ENCODE results near the gene RASL12.
A peak's percentile ranks its signal among the peaks of the same experiment; 100 is the strongest.

The RASL12 gene

DNA sequence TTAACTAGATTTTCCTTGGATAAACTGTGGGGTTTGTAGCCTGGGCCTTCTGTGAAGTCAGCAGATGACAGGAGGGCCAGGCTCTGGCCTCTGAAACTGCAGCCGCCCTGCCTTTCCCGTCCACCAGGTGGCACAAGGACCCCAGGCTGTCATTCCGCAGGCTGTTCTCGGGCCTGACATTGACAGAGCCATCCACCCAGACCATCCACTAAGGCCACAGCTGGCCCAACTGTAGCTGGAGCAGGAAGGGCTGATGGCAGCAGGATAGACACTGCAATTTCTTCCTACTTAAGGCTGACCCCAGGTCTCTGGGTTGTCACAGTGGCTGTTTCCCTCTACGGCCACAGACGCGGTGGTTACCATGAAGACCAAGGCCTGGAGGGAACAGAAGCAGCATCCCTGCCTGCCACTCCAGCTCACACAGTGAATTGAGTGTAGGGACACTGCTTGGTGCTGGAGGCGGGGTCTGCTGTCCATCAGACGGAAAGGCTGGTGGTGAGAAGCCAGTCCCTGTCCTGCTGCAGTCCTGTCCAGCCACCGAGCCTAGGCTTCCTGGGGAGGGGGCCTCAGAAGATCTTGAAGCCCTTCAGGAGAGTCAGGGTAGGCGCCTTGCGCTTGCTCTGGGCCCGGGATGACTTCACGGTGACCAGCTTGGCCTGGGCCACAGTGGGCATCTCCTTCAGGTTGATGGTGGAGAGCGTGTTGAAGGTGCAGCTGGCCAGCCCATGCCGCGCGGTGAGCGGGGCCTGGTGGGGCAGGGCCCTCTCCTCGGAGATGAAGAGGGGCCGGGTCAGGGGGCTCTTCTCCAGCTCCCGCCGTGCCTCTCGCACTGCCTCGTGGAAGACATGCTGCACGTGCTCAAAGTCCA, 13.2 kb downstream of the RASL12 start:
- peak; percentile 52 for DNase-seq

DNA sequence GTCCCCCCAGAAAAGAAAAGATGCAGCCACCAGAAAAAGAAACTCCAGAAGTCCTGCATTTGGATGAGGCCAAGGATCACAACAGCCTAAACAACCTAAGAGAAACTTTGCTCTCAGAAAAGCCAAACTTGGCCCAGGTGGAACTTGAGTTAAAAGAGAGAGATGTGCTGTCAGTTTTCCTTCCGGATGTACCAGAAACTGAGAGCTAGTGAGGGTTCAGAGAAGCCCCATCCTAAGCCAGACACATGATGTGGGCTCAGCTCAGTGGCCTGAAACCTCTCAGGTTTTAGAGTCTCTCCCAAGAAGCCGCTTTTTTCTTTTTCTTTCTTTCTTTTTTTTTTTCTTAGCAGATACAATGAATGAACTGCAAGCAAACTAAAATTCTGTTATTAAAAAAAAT, 14.8 kb downstream of the RASL12 start:
- no peak for DNase-seq

DNA sequence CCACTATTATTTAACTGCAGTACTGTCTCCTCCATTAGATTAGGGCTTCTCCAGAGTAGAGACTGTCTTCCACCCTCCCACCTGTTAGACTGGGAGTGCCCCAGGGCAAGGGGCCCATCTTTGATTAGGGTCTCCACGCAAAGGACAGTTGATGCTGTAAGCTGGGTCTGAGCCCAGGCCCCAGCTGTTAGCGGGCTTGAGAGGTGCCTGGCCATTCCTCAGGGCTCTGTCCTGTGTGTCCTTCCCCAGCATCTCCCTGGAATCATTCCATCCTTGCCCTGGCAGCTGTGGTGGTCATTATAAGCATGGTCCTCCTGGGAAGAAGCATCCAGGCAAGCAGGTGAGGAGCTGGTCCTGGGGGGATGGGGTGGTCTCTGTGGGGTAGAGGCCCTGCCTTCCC, 16.5 kb downstream of the RASL12 start:
- no peak for DNase-seq

DNA sequence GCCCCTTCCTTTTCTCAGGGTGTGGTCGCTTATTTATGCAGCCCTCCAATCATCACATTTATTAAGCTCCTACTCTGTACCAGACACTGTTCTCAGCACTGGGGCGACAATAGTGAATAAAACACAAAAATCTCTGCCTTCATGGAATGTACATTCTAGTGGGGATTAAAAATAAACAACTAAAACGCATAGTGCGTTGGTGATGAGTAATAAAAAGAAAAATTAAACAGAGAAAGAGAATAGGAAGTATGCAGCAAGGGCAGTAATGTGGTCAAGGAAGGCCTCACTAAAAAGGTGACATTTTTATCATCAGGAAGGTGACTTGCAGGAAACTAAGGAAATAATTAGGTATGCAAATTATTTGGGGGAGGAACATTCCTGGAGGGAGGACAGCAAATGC, 17.5 kb downstream of the RASL12 start:
- no peak for DNase-seq

- DNase-seq, result peak; percentile 94
Measured at GRCh38 chr15:65049418-65049840, 18.4 kb downstream of the RASL12 start.

DNA sequence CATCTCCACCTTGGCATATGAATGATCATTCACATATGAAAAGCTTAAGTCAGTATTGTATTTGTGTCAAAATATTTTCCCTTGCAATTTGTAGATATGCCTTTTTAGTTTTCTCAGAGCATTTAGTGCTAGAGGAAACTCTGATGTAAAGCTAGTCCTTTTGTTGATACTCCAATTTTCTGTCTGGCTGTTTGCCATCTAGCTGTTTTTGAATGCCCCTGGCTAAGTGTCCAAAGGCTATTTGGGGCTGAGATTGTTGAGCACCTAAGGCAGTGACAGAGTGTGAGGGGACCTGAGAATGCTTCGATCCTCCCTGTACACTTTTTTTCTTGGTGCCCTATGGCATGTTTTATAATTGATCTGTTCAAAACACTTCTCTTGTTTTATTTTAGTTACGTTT, 19.6 kb downstream of the RASL12 start:
- DNase-seq, result no peak

DNA sequence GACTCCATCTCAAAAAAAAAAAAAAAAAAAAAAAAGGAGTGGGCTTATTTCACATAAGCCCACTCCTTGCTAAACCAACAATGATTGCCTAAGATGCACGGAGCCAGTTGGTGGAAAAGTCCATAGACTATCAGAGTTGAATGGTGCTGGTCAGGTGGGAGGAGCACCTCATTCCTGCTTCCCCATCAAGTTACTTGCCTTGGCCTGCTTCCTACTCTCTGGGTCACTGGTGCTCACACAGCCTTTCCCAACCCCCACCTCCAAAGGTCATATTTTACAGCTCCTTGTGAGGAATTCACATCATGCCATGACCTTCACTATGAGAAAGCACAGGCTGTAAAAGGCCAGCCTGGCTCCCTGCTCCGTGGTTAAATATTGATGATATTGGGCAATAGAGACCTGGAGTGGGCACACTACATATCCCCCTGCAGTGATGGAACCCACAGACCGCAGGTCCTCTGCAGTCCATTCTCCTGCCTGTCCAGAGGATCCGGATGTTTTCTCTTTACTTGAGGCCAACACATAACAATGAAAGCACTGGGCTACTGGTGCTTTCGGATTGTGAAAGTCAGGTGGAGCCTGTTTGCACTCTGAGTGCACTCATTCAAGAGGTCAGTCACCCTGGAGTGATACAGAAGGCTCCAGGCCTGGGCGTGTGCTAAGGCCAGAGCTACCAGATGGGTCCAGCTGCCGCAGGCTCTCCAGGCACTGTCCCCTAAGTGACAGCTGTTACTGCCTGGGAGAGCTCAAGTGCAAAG, 22.9 kb downstream of the RASL12 start, which contains the start of gene SLC51B:
Gene SLC51B (plus strand): TSS at position 664 of the 758 bp plus-strand sequence. CDS start 4,618 bp downstream, outside the sequence.
- no peak for DNase-seq

DNA sequence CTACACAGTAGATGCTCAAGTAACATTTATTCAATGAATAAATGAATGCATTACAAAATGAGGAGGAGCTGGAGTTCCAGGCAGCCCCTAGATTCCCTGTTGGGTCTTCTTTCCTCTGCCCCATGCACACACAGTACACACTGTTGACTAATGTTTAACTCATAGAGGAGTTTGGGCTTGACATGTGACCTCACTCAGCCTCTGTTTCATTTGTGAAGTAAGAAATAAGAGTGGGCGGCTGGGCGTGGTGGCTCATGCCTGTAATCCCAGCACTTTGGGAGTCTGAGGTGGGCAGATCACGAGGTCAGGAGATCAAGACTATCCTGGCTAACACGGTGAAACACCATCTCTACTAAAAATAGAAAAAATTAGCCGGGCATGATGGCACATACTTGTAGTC, 23.6 kb downstream of the RASL12 start:
- peak; percentile 43 for DNase-seq

- DNase-seq, result no peak
Measured at GRCh38 chr15:65042776-65043327, 24.9 kb downstream of the RASL12 start.

- no peak for DNase-seq
Measured at GRCh38 chr15:65041787-65042186, 26.0 kb downstream of the RASL12 start.

DNA sequence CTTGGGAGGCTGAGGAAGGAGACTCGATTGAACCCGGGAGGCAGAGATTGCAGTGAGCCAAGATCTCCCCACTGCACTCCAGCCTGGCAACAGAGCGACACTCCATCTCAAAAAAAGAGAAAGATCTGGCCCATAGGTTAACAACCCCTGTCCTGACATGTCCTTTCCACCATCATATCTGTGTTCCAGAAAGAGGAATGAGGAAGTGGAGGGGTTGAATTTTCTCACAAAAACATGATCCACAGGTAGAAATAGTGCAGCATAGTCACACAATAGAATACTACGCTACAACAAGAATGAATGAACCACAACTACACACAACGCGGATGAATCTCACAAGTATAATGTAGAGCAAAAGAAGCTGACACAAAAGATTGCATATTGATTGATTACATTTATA, 27.3 kb downstream of the RASL12 start:
- no peak for DNase-seq

DNA sequence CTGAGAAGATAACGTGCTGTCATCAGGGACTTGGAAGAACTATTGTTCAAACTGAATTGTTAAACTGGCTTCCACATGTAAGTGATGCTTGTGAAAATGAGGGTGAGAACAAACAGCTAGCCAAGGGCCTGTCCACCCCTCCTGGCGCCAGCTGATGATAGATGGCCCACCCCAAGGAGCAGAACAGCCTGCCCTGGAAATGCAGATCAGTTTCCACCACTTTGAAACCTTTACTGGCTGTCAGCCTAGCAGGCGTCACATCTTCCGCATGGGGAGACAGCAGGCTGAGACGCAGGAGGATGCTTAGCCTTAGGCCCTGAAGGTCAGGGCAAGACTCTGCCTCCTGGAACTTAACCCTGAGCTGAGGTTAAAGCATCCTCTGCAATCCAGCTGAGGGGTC, 29.0 kb downstream of the RASL12 start:
- no peak for DNase-seq

DNA sequence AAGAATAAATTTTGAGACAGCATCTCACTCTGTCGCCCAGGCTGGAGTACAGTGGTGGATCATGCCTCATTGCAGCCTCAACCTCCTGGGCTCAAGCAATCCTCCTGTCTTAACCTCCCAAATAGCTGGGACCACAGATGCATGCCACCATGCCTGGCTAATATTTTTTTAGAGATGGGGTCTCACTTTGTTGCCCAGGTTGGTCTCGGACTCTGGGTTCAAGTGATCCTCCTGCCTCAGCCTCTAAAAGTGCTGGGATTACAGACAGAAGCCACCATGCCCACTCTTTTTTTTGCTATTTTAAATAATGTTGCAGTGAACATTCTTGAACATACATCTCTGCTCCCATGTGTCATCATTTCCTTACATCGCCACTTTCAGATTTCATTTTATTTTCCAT, 29.4 kb downstream of the RASL12 start:
- no peak for DNase-seq

DNA sequence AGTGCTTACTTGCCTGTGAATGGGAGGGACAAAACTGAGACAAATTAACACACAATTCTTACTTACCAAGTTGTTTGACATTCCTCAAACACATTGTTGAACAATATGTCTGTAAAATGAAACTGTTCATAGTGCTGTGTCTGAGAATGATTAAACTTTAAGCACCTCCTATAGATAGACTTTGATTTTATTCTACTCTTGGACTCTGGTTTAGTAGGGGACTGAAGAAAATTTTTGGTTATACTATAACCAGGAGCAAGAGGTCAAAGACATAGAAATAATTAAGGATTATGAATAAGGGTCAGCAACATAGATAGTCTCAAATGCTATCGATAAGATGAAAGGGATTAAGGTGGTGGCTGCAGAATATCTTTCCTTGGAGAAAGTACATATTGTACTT, 30.5 kb downstream of the RASL12 start:
- no peak for DNase-seq

DNA sequence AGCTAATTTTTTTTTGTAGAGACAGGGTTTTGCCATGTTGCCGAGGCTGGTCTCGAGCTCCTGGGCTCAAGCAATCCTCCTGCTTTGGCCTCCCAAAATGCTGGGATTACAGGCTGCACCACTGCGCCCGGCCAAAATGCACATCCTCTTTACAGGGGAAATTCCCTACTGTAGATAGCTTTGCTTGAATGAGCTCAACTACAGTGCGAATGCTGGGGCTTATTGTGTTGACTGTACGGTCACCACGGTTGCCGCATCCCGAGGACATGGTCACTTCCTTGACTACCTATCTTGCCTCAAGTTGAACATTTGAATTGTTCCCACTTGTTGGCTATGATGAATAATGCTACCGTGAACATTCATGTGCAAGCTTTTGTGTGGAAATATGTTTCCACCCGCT, 33.1 kb downstream of the RASL12 start:
- no peak for DNase-seq

- peak; percentile 39 for DNase-seq
Measured at GRCh38 chr15:65033659-65034269, 34.0 kb downstream of the RASL12 start.

DNA sequence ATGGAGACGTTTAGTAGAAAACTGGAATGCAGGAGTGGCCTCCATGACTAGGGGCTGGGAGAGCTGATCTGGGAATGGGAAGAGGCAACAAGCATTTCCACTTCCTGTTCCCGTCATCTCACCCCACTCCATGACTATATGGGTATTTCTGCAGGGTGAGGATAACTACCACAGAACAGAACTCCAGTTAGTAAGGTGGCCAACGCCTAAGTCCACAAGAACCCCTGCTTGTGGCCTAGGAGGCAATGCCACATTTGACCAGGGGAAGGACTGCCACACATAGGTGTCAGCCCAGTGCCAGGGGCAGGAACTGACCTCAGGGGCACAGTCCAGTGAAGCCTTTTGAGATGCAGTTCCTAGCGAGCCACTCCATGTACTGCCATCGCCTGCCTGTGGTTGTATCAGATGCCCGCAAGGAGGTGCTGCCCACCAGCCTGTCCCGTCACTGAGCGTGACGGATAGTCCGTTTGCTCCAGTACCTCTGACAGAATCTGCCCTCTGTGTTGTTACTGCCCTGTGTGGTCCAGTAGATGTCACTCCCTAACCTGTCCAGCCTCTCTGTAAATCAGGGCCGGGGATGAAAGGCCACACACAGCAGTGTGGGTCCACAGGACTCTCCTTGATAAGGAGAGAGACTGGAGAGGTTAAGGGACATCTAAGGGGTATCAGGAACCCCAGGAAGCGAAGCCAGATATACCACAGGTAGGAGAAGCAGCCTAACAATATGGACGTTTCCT, 34.8 kb downstream of the RASL12 start:
- peak; percentile 58 for DNase-seq

GRCh38 chr15:65029736-65030208, 38.0 kb downstream of the RASL12 start:
- DNase-seq, result no peak

DNA sequence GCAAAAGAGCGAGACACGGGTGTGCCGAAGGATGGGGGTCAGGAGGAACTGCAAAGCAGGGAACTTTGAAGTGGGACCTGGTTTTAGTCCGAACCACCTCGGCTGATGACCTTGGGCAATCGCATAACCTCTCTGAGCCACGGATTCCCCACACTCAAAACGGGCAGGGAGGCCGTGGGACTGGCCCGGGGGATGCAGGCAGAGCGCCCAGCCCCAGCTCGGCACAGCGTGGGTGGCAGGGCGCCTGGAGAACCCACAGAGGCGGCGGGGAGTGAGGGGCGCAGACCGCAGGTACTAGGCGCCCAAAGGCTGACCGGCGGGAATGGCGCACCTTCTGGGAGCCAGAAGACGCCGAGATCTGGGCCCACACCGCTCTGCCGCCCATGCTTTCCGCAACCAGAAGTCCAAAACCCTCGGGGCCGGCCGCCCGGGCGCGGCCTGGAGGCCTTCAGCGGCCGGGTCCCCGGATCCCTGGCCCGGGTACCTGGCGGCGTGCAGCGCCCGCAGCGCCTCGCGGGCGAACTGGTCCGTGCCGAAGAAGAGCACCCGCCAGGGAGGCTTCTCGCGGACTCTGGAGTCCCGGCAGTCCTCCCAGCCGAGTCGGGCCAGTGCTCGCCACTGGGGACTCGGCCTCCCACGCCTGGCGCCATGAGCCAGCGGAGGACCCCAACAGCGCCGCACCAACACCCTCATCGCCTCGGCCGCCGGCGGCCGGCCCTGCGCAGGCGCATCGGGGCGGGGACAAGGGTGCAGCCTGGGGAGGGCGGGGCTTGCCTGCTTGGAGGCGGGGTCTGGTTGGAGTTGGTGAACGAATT, 38.7 kb downstream of the RASL12 start, which contains the start of gene MTFMT:
Gene MTFMT (minus strand): TSS at position 719 of the 815 bp plus-strand sequence. CDS start 26 bp downstream, at position 693.
- DNase-seq, result peak; percentile 83

- DNase-seq, result no peak
Measured at GRCh38 chr15:65028338-65028737, 39.5 kb downstream of the RASL12 start.

- no peak for DNase-seq
Measured at GRCh38 chr15:65027593-65027992, 40.2 kb downstream of the RASL12 start.
